Skin of body (tissue), 2 donors: ENCODE results near the gene TMEM250. TPM values are rescaled to one million over a fixed set of nuclear protein-coding genes. Genes with fewer than 3 reads are reported as not detected.

Experiments used
- DNase-seq: peaks from one replicate; lab custom pipeline; 2025; lab: John Stamatoyannopoulos, UW
- total RNA-seq: library from RNA; depleted of rRNA; stranded (reverse); fragments of >200 nt; gene quantifications from one replicate; pipeline ENCODE4 v1.2.3, GENCODE V29; 2014

TMEM250 gene
- total RNA-seq, 1 donor from 2014 or later, result 13.9 TPM

GRCh38 chr9:136095070-136096058 is 23.3 kb downstream of the TMEM250 start, which contains the start of gene NACC2:
TSS of gene NACC2 (minus strand) at chr9:136095289. CDS start at chr9:136050521, 44,768 bp downstream.
- DNase-seq, result no peak

- no peak for DNase-seq
Measured at GRCh38 chr9:136093995-136094881, 24.4 kb downstream of the TMEM250 start.

GRCh38 chr9:136093346-136093986 is 25.2 kb downstream of the TMEM250 start:
- DNase-seq, result no peak

- no peak for DNase-seq
Measured at GRCh38 chr9:136092741-136093140, 25.9 kb downstream of the TMEM250 start.

GRCh38 chr9:136092353-136092650 is 26.4 kb downstream of the TMEM250 start:
- DNase-seq, result no peak

GRCh38 chr9:136091582-136092352 is 26.9 kb downstream of the TMEM250 start:
- DNase-seq, result no peak

- no peak for DNase-seq
Measured at GRCh38 chr9:136090768-136091581, 27.7 kb downstream of the TMEM250 start.

DNA sequence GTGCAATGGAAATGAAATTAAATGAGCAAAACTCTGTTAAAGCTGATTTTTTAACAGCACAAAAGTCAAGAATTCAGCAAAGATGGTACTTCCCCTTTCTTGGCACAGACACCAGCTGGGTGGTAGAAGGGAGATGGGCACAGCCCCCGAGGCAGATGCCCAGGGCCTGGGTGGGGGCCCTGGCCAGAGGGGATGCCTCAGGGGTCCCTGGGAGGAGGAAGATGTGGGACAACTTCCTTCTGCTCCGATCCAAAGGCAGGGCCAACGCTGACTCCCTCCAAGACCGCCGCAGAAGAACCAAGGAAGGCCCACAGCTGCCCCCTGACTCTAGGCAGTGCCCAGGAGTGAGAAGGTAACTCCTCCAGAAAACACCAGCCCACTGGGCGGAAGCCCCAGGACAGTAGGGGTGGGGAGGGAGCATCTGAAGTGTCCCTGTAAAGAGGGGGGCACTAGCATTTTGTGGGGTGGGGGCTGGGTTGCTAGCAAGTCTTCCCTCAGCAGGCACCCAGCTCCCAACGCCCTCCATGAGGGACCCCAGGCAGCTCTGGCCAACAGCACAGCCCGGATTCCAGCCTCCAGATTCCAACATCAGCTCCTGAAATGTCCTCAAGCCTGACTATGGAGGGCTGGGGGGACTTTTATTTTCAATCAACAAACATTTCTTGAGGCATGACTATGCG is 28.5 kb downstream of the TMEM250 start:
- DNase-seq, result no peak

DNA sequence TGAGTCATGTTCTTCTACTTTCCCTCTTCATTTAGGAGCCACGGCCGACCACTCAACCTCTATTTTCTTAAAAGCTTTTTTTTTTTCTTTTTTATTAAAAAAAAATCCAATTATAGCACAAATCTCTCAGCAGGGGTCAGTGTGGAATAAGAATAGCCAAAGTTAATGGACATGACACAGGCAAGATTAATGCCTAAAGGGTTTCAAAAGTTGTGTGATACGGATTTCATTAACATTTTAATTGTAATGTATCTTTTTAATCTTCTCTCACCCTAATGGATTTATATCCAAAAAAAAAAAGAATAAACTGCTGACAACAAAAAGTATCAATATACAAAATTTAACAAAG is 29.0 kb downstream of the TMEM250 start:
- no peak for DNase-seq

GRCh38 chr9:136088939-136089696 is 29.6 kb downstream of the TMEM250 start:
- no peak for DNase-seq

DNA sequence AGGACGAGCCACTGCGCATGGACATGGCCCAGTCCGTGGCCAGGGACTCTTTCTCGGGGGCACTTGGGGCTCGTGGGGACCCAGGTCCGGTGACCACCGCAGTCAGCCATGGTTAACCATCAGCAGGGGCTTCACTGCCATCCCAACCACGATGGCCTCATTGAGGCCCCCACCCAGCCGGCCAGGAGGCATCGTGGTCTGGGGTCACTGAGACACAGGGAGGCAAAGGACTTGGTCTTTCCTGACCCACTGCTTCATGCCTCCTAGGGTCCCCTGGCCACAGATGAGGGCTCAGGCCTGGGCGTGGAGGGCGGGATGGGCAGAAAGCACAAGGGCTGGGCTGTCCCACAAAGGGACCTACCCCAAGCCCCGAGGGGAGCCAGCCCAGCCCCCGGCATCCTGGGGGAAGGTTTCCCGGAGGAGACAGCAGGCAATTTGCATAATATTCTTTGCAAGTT is 30.2 kb downstream of the TMEM250 start:
- DNase-seq, result no peak

- no peak for DNase-seq
Measured at GRCh38 chr9:136087741-136088480, 30.8 kb downstream of the TMEM250 start.

DNA sequence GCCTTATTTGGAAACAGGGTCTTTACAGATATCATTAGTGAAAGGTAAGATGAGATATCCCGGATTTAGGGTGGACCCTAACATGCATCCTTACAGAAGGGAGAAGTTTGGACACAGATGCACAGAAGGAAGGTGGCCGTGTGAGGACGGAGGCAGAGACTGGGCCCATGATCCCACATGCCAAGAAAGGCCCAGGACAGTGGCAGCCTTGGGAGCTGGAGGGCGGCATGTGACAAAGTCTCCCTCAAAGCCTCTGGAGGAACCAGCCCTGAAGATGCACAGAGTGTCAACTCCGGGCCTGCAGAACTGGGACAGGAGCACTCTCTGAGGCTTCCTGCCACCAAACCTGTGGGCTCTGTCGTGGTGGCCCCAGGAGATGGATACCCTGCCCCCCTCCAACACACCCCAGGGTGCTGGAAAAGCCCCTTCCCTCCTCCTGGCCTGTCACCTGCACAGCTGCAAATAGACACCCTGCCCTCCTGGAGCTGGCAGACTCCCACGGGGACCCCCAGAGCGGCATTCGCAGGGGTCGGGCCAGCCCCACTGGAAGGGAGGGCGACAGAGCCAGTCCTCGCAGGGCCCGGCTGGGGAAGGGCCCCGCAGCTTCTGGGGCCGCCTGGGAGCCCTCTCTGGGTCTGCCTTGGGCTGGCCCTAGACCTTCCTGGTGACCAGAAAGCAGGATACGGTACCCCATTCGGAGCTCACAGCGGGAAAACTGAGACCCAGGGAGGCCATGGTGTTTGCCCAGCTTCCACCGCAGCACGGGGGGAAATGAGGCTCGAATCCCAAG is 31.5 kb downstream of the TMEM250 start:
- DNase-seq, result no peak

- DNase-seq, result no peak
Measured at GRCh38 chr9:136086213-136086881, 32.3 kb downstream of the TMEM250 start.

DNA sequence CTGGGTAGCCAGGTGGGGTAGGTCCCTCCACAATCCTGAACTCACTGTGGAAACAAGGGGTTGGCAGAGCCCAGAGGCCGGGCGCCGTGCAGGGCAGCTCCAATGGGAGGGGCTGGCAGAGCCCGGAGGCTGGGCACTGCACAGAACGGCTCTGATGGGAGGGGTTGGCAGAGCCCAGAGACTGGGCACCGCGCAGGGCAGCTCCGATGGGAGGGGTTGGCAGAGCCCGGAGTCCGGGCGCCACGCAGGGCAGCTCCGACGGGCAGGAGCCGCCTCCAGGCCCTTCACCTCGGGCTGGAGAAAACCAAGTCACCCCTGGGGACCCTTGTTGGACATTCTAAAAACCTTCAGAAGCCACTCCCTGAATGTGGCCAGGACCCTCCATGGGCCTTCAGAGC is 32.9 kb downstream of the TMEM250 start:
- no peak for DNase-seq
